Measurements from ENCODE around the gene ADD1. TPM values are rescaled to one million over a fixed set of nuclear protein-coding genes. Genes with fewer than 3 reads are reported as not detected.

The ADD1 gene
- total and polyA plus RNA-seq, 4 donors, result 62.2 to 142 (median 83.4) TPM

GRCh38 chr4:2809610-2810180 lies 33.9 kb upstream of the ADD1 start:
- Histone ChIP-seq H3K4me3 (ENCODE audit: low read depth in 1 of 3, low read length in 3 of 3) (no peak overlapping the region), H3K36me3 (ENCODE audit: control insufficient read depth in 4 of 4, insufficient read depth in 3 of 4, low read depth in 1 of 4, low read length in 3 of 4) (peaks cover 0 to 10% (median 2%) of the 10 kb centered on the region in 4 donors), H3K4me1 (ENCODE audit: control insufficient read depth in 4 of 4, insufficient read depth in 4 of 4, low read length in 3 of 4) (peaks cover 18 to 70% (median 53%) of the 10 kb centered on the region in 4 donors), H3K27ac (ENCODE audit: low read depth in 1 of 2, low read length in 2 of 2) (no peak overlapping the region), H3K27me3 (ENCODE audit: control insufficient read depth in 4 of 4, insufficient read depth in 4 of 4, low read length in 3 of 4) (no peaks in the 10 kb centered on the region), H3K9me3 (ENCODE audit: control insufficient read depth in 4 of 4, low read length in 3 of 4) (no peaks in the 10 kb centered on the region), H3K9ac (ENCODE audit: low read depth in 1 of 2, low read length in 2 of 2) (no peak overlapping the region)
- peak in 1 of 2 donors; percentile 7 for TF ChIP-seq RAD21 (IDR thresholded peaks at IDR 0.05)
- TF ChIP-seq, protein P1, sequence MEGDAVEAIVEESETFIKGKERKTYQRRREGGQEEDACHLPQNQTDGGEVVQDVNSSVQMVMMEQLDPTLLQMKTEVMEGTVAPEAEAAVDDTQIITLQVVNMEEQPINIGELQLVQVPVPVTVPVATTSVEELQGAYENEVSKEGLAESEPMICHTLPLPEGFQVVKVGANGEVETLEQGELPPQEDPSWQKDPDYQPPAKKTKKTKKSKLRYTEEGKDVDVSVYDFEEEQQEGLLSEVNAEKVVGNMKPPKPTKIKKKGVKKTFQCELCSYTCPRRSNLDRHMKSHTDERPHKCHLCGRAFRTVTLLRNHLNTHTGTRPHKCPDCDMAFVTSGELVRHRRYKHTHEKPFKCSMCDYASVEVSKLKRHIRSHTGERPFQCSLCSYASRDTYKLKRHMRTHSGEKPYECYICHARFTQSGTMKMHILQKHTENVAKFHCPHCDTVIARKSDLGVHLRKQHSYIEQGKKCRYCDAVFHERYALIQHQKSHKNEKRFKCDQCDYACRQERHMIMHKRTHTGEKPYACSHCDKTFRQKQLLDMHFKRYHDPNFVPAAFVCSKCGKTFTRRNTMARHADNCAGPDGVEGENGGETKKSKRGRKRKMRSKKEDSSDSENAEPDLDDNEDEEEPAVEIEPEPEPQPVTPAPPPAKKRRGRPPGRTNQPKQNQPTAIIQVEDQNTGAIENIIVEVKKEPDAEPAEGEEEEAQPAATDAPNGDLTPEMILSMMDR (IDR thresholded peaks at IDR 0.05; ENCODE audit: low read depth, low read length, missing input control), result no peak
- no peak for TF ChIP-seq EGR1 (IDR thresholded peaks at IDR 0.05; ENCODE audit: low read depth in 2 of 2)
- TF ChIP-seq NR2F2 (IDR thresholded peaks at IDR 0.05), result peak; percentile 35
- TF ChIP-seq JUND (IDR thresholded peaks at IDR 0.05), result no peak
- no peak for TF ChIP-seq FOXA2 (IDR thresholded peaks at IDR 0.05)
- TF ChIP-seq HNF4A (conservative IDR thresholded peaks at IDR 0.05), result peak in 1 of 2 donors; percentile 22
- 63% methylated on average over 10 of the region's 10 CpGs for WGBS
- DNase-seq (ENCODE audit: low spot score), result no peak

DNA sequence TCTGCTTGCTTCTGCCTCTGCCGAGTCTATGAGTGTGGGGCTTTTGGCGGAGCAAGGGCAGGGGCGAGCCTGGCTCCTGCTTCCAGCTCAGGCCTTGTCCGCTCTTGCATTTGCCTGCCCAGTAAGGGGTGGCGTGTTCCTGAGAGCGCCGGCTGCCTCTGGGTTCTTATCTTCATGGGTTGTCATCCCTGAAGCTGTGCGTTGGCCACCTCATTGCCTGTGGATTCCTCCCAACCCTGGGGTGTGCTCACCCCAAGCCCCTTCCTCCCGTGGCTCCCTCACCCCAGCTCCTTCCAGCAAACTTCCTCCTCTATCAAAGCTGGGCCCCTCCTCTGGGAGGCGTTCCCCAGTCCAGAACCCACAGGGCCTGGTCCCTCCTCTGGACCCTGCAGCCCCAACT lies 33.3 kb upstream of the ADD1 start:
- Histone ChIP-seq H3K27ac (ENCODE audit: low read depth in 1 of 2, low read length in 2 of 2) (peak overlapping the region in 1 of 2 donors; percentile 18), H3K9ac (ENCODE audit: low read depth in 1 of 2, low read length in 2 of 2) (no peak overlapping the region), H3K27me3 (ENCODE audit: control insufficient read depth in 4 of 4, insufficient read depth in 4 of 4, low read length in 3 of 4) (no peaks in the 10 kb centered on the region), H3K4me3 (ENCODE audit: low read depth in 1 of 3, low read length in 3 of 3) (no peak overlapping the region), H3K9me3 (ENCODE audit: control insufficient read depth in 4 of 4, low read length in 3 of 4) (no peaks in the 10 kb centered on the region), H3K4me1 (ENCODE audit: control insufficient read depth in 4 of 4, insufficient read depth in 4 of 4, low read length in 3 of 4) (peaks cover 18 to 66% (median 48%) of the 10 kb centered on the region in 4 donors), H3K36me3 (ENCODE audit: control insufficient read depth in 4 of 4, insufficient read depth in 3 of 4, low read depth in 1 of 4, low read length in 3 of 4) (peaks cover 0 to 11% (median 4%) of the 10 kb centered on the region in 4 donors)
- DNase-seq (ENCODE audit: low spot score), result no peak
- 82% methylated on average over 10 of the region's 10 CpGs for WGBS
- TF ChIP-seq RXRA (IDR thresholded peaks at IDR 0.05), result no peak
- no peak for TF ChIP-seq YY1 (IDR thresholded peaks at IDR 0.05)
- no peak for TF ChIP-seq GABPA (IDR thresholded peaks at IDR 0.05 in 1 of 2, conservative IDR thresholded peaks at IDR 0.05 in 1 of 2)
- TF ChIP-seq TAF1 (conservative IDR thresholded peaks at IDR 0.05), result no peak
- TF ChIP-seq ZBTB33 (IDR thresholded peaks at IDR 0.05), result no peak
- TF ChIP-seq, protein P2, sequence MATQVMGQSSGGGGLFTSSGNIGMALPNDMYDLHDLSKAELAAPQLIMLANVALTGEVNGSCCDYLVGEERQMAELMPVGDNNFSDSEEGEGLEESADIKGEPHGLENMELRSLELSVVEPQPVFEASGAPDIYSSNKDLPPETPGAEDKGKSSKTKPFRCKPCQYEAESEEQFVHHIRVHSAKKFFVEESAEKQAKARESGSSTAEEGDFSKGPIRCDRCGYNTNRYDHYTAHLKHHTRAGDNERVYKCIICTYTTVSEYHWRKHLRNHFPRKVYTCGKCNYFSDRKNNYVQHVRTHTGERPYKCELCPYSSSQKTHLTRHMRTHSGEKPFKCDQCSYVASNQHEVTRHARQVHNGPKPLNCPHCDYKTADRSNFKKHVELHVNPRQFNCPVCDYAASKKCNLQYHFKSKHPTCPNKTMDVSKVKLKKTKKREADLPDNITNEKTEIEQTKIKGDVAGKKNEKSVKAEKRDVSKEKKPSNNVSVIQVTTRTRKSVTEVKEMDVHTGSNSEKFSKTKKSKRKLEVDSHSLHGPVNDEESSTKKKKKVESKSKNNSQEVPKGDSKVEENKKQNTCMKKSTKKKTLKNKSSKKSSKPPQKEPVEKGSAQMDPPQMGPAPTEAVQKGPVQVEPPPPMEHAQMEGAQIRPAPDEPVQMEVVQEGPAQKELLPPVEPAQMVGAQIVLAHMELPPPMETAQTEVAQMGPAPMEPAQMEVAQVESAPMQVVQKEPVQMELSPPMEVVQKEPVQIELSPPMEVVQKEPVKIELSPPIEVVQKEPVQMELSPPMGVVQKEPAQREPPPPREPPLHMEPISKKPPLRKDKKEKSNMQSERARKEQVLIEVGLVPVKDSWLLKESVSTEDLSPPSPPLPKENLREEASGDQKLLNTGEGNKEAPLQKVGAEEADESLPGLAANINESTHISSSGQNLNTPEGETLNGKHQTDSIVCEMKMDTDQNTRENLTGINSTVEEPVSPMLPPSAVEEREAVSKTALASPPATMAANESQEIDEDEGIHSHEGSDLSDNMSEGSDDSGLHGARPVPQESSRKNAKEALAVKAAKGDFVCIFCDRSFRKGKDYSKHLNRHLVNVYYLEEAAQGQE (IDR thresholded peaks at IDR 0.05), result no peak
